Measurements from ENCODE around the gene ENPP6.

DNA sequence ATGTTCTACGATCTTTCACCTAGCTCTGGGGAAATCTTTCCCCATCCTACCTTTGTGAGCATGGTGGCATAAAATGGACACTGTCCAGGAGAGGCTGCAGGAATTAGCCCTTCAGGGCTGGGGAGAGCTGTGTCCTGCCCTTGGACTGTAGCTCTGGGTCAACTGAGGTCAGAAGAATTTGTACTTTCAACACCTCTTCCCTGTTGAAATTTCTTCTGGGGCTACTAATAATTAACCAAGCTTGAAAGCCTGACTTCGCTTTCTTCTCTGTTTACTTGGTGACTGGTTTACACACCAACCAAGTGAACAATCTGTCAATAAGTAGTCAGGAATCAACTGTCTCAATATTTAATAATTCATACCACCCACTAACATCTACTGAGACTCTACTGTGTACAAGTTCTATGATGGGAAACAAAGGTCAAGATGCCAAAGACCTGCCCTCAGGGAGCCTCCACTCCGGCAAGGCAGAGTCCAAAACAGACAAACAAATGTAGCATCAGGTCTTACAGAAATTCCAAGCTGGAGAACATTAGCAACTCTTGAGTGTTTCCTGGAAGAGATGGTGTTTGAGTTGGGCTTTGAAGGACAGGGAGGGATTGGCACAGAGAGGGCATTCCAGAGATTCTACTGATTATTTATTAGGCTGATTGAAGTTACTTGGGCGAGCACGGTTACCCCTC, 113.1 kb downstream of the ENPP6 start:
- TF ChIP-seq, protein P1, sequence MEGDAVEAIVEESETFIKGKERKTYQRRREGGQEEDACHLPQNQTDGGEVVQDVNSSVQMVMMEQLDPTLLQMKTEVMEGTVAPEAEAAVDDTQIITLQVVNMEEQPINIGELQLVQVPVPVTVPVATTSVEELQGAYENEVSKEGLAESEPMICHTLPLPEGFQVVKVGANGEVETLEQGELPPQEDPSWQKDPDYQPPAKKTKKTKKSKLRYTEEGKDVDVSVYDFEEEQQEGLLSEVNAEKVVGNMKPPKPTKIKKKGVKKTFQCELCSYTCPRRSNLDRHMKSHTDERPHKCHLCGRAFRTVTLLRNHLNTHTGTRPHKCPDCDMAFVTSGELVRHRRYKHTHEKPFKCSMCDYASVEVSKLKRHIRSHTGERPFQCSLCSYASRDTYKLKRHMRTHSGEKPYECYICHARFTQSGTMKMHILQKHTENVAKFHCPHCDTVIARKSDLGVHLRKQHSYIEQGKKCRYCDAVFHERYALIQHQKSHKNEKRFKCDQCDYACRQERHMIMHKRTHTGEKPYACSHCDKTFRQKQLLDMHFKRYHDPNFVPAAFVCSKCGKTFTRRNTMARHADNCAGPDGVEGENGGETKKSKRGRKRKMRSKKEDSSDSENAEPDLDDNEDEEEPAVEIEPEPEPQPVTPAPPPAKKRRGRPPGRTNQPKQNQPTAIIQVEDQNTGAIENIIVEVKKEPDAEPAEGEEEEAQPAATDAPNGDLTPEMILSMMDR (IDR thresholded peaks at IDR 0.05), result no peak
- no peak for TF ChIP-seq TCF12 (IDR thresholded peaks at IDR 0.05)
- TF ChIP-seq, protein P2, sequence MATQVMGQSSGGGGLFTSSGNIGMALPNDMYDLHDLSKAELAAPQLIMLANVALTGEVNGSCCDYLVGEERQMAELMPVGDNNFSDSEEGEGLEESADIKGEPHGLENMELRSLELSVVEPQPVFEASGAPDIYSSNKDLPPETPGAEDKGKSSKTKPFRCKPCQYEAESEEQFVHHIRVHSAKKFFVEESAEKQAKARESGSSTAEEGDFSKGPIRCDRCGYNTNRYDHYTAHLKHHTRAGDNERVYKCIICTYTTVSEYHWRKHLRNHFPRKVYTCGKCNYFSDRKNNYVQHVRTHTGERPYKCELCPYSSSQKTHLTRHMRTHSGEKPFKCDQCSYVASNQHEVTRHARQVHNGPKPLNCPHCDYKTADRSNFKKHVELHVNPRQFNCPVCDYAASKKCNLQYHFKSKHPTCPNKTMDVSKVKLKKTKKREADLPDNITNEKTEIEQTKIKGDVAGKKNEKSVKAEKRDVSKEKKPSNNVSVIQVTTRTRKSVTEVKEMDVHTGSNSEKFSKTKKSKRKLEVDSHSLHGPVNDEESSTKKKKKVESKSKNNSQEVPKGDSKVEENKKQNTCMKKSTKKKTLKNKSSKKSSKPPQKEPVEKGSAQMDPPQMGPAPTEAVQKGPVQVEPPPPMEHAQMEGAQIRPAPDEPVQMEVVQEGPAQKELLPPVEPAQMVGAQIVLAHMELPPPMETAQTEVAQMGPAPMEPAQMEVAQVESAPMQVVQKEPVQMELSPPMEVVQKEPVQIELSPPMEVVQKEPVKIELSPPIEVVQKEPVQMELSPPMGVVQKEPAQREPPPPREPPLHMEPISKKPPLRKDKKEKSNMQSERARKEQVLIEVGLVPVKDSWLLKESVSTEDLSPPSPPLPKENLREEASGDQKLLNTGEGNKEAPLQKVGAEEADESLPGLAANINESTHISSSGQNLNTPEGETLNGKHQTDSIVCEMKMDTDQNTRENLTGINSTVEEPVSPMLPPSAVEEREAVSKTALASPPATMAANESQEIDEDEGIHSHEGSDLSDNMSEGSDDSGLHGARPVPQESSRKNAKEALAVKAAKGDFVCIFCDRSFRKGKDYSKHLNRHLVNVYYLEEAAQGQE (IDR thresholded peaks at IDR 0.05; ENCODE audit: low read depth, low read length), result no peak
- no peak for TF ChIP-seq POLR2AphosphoS5 (IDR thresholded peaks at IDR 0.05; ENCODE audit: low read depth, low read length)
- no peak for TF ChIP-seq CHD2 (IDR thresholded peaks at IDR 0.05; ENCODE audit: low read length, partially characterized antibody)
- TF ChIP-seq SMC3 (IDR thresholded peaks at IDR 0.05; ENCODE audit: low read depth, low read length), result no peak
- no peak for TF ChIP-seq TEAD4 (IDR thresholded peaks at IDR 0.05; ENCODE audit: borderline replicate concordance, insufficient read depth)
- no peak for TF ChIP-seq NRF1 (IDR thresholded peaks at IDR 0.05; ENCODE audit: low read depth, low read length)

Data from SK-N-SH (cell line).